Measurements from ENCODE around the gene RAC3. TPM values are rescaled to one million over a fixed set of nuclear protein-coding genes. Genes with fewer than 3 reads are reported as not detected.

Gene RAC3
- total RNA-seq, 2 experiments from 2014 or later, result 15.1 to 24.4 TPM

- Histone ChIP-seq H3K27ac (ENCODE audit: low read depth, low read length, poor library complexity, severe bottlenecking) (no peak overlapping the region), H3K4me1 (ENCODE audit: insufficient read depth, low read length, poor library complexity, severe bottlenecking) (peaks cover 21% of the 10 kb centered on the region), H3K4me2 (ENCODE audit: low read length) (peak overlapping the region; percentile 89), H3K9me2 (ENCODE audit: insufficient read depth, low read length) (no peaks in the 10 kb centered on the region), H2AFZ (ENCODE audit: low read length) (peak overlapping the region; percentile 10; the same call in 1 of the 2 replicates), H3K36me3 (ENCODE audit: insufficient read depth, low read length) (peaks cover 28% of the 10 kb centered on the region), H3K4me3 (ENCODE audit: low read depth, low read length, poor library complexity, severe bottlenecking) (peak overlapping the region; percentile 75), H4K20me1 (ENCODE audit: insufficient read depth, low read length) (no peaks in the 10 kb centered on the region), H3K79me2 (ENCODE audit: insufficient read depth, low read depth, low read length) (peaks cover 8% of the 10 kb centered on the region; the same call in 1 of the 2 replicates), H3K9me3 (ENCODE audit: low read length) (no peaks in the 10 kb centered on the region)
- ChIA-PET CTCF (ENCODE audit: unreplicated experiment) (no interaction called here), POLR2A (interaction anchor here (1.0 kb wide), 1 partner anchor 13 kb away, joined by 4 read pairs; the partner anchor contains the start of gene DCXR)
- intact Hi-C loops (cut with micrococcal nuclease; ENCODE audit: unreplicated experiment), result loop anchor here (1.0 kb wide), 1 partner anchor 14 kb away; the partner anchor contains the start of gene DCXR
- no TSS peak for BruUV-seq (replicated peaks)
- TF ChIP-seq EZH2phosphoT487 (IDR thresholded peaks at IDR 0.05; ENCODE audit: borderline replicate concordance, low read depth, low read length), result no peak
- TF ChIP-seq, protein P1, sequence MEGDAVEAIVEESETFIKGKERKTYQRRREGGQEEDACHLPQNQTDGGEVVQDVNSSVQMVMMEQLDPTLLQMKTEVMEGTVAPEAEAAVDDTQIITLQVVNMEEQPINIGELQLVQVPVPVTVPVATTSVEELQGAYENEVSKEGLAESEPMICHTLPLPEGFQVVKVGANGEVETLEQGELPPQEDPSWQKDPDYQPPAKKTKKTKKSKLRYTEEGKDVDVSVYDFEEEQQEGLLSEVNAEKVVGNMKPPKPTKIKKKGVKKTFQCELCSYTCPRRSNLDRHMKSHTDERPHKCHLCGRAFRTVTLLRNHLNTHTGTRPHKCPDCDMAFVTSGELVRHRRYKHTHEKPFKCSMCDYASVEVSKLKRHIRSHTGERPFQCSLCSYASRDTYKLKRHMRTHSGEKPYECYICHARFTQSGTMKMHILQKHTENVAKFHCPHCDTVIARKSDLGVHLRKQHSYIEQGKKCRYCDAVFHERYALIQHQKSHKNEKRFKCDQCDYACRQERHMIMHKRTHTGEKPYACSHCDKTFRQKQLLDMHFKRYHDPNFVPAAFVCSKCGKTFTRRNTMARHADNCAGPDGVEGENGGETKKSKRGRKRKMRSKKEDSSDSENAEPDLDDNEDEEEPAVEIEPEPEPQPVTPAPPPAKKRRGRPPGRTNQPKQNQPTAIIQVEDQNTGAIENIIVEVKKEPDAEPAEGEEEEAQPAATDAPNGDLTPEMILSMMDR (conservative IDR thresholded peaks at IDR 0.05; ENCODE audit: low read length), result no peak
- peak; percentile 39 for DNase-seq (ENCODE audit: low spot score)
Observed at GRCh38 chr17:82050761-82051641, 19.5 kb downstream of the RAC3 start.

- H3K79me2 ChIP-seq (ENCODE audit: insufficient read depth, low read depth, low read length), result peaks cover 8% of the 10 kb centered on the region; the same call in 1 of the 2 replicates
- peak within 1 kb of the TSS; percentile 91 for H3K4me2 ChIP-seq (ENCODE audit: low read length)
- TSS peak; percentile 74 for BruUV-seq (replicated peaks)
- no peak within 1 kb of the TSS for H3K27ac ChIP-seq (ENCODE audit: low read depth, low read length, poor library complexity, severe bottlenecking)
- H3K9me3 ChIP-seq (ENCODE audit: low read length), result no peaks in the 10 kb centered on the region
- no peaks in the 10 kb centered on the region for H4K20me1 ChIP-seq (ENCODE audit: insufficient read depth, low read length)
- ChIA-PET POLR2A (interaction anchor here (1.0 kb wide), 1 partner anchor 14 kb away, joined by 4 read pairs; the partner anchor contains the start of gene DCXR), CTCF (ENCODE audit: unreplicated experiment) (no interaction called here)
- DNase-seq (ENCODE audit: low spot score), result peak; percentile 87
- no peak for TF ChIP-seq EZH2phosphoT487 (IDR thresholded peaks at IDR 0.05; ENCODE audit: borderline replicate concordance, low read depth, low read length)
- TF ChIP-seq, protein P1 (conservative IDR thresholded peaks at IDR 0.05; ENCODE audit: low read length), result no peak
- no peaks in the 10 kb centered on the region for H3K9me2 ChIP-seq (ENCODE audit: insufficient read depth, low read length)
- peak within 1 kb of the TSS; percentile 75 for H3K4me3 ChIP-seq (ENCODE audit: low read depth, low read length, poor library complexity, severe bottlenecking)
- peaks cover 38% of the 10 kb centered on the region for H3K36me3 ChIP-seq (ENCODE audit: insufficient read depth, low read length)
- peak within 1 kb of the TSS; percentile 10; the same call in 1 of the 2 replicates for H2AFZ ChIP-seq (ENCODE audit: low read length)
- intact Hi-C loops (cut with micrococcal nuclease; ENCODE audit: unreplicated experiment), result loop anchor here (1.0 kb wide), 1 partner anchor 15 kb away; the partner anchor contains the start of gene DCXR
- H3K4me1 ChIP-seq (ENCODE audit: insufficient read depth, low read length, poor library complexity, severe bottlenecking), result peaks cover 21% of the 10 kb centered on the region
Observed at GRCh38 chr17:82051776-82052637, 20.5 kb downstream of the RAC3 start, which contains the start of the genes GPS1 and RFNG. Gene GPS1, plus strand, starts transcription at chr17:82051898. Its CDS starts 34 bp downstream, at chr17:82051932. Gene RFNG, minus strand, starts transcription at chr17:82051811. Its CDS starts 45 bp downstream, at chr17:82051766.

All from OCI-LY7 (cell line).